HG02970 (cell line): Measurements from ENCODE around the gene PELI2.
"Not testable (repeated sequence)": the region's sequence is repeated elsewhere in the genome, so short reads cannot be mapped to it uniquely, and the experiment has no call there.

Experiments used
- ATAC-seq: cut with Tn5 transposase; IDR thresholded peaks from one replicate; pipeline ENCODE4 v1.9.1; 2021; ENCODE audit warnings: mild to moderate bottlenecking, moderate library complexity, moderate number of reproducible peaks; ENCODE audit not compliant: unreplicated experiment, low FRiP score

Gene PELI2

DNA sequence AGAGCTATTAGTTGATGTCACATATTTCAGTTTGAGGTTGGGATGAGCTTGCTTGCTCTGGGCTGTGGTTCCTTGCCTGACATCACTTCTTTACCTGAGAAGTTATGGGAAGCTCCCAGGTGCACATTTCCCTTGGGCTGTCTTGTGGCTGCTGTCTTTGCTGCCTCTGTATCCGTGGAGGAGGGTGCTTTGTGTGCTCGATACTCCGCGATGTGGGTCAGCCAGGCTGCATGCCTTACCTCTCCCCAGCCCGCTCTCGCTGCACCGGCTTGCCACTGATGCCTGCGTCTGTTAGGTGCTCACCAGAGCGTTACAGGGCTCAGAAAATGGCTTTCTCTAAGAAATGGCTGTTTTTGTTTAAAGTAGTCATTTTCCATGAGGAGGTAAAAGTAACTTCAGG, 19.6 kb downstream of the PELI2 start:
- ATAC-seq = no peak

DNA sequence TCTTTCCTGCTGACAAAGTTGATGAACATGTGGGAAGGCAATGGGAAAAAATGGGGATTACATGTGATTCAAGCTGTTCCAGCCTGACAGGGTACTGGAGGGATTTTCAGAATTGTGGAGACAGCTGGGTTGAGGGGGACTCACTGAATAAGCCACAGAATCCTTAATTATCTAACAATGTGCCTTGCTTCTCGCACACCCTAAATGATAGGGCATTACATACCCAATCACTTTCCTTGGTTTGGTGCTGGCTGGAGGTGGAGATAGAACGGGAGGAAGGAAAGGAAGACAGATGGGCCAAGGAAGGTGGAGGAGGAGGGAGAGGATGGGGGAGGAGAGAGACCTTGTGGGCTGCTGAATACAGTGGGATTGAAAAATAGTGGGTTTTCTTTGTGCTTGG, 20.7 kb downstream of the PELI2 start:
- ATAC-seq = no peak

DNA sequence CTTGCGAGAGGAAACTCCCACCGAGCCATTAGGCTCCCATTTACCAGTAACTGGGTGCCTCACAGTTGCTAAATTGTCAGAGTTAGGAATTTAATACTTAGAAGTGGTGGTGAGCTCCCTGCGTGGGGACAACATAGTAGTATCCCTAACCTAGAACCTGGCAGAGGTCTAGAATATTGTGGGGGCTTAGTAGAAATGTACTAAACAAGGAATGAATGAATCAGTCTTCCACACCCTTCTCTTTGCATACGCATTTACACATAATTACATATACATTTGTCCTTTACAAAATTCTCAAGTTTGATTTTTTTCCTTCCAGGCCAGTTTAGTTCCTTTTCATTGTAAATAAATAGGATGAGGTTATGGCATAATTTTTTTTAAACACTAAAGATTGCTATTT, 24.1 kb downstream of the PELI2 start:
- no peak for ATAC-seq

DNA sequence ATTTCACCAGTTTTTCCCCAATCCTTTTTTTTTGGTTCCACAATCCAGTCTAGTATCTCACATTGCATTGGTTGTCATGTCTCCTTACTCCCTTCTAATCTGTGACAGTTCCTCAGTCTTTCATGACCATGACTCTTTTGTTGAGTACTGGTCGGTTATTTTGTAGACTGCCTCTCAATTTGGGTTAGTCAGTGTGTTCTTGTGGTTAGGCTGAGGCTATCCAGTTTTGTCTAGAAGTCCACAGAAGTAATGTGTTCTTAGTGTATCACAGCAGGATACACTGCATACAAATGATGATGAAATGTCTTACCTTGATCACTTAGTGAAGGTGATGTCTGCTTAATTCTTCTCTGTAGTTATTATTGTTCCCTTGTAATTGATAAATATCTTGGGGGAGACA, 24.8 kb downstream of the PELI2 start:
- no peak for ATAC-seq

DNA sequence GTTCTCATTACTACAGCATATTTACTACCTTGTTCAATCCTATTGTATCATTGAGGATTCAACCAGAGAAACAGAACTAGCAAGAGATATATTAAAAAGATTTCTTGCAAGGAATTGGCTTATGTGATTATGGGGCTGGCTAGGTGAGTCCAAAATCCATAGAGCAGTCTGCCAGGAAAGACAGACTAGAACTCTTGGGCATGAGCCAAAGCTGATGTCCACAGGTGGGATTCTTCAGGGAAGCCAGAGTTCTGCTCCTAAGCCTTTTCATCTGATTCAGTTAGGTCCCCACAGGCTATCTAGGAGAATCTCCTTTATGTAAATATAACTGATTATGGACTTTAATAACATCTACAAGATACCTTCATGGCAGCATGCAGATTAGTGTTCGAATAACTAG, 26.0 kb downstream of the PELI2 start:
- ATAC-seq = no peak

DNA sequence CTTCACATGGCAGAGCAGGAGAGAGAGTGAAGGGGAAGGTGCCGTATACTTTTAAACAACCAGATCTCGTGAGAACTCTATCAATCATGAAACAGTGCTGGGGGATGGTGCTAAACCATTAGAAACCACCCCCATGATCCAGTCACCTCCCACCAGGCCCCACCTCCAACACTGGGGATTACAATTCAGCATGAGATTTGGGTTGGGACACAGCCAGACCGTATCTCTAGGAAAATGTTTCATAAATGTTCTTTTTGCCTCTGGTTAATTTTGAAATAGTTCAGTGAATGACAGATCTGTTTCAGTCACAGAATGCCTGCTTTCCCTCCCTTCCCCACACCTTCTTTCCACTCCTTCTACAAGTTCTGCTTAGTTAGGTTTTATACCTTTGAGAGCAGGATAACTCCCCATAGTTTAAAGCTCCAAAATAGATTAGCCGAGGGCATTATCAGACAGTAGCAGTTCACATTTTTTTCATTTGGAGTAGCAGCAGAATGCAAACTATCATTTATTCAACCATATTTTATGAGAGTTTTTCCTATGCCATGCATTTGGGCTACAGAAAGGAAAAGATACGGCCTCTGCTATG, 27.1 kb downstream of the PELI2 start:
- no peak for ATAC-seq

DNA sequence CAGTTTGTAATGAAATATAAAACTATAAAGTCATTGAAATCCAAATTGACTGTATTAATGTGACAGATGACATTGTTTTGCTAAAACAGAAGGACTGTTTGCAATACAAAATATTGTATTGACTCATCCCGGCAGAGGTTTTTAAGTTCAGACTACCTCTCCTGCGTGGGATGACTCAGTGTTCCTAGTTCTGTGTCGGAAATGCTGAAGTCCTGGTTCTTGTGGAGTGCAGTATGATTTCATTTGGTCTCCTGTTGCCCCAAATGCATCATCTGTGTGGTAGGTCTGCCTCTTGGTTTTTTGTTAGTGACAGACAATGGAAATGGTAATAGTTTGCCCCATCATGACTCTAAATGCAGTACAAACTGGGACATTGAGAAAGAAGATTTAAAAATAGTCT, 27.8 kb downstream of the PELI2 start:
- ATAC-seq = no peak

DNA sequence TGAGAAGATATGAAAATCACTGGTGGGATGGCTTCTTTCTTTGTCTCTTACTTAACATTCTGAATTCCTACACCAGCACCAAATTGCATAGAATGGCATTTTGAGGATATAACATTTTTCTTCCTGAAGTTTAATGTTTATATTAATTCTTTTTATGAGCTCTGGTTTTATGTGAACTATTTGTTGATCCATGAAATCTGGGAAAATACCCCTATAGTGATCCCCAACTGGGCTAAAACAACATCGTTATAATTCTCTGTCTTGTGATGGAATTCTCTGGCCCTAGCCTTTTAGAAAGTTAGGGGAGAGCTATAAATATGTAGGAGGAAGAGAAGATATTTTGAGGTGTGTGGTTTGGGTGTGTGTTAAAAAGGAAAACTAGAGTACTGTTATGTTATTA, 29.2 kb downstream of the PELI2 start:
- no peak for ATAC-seq

DNA sequence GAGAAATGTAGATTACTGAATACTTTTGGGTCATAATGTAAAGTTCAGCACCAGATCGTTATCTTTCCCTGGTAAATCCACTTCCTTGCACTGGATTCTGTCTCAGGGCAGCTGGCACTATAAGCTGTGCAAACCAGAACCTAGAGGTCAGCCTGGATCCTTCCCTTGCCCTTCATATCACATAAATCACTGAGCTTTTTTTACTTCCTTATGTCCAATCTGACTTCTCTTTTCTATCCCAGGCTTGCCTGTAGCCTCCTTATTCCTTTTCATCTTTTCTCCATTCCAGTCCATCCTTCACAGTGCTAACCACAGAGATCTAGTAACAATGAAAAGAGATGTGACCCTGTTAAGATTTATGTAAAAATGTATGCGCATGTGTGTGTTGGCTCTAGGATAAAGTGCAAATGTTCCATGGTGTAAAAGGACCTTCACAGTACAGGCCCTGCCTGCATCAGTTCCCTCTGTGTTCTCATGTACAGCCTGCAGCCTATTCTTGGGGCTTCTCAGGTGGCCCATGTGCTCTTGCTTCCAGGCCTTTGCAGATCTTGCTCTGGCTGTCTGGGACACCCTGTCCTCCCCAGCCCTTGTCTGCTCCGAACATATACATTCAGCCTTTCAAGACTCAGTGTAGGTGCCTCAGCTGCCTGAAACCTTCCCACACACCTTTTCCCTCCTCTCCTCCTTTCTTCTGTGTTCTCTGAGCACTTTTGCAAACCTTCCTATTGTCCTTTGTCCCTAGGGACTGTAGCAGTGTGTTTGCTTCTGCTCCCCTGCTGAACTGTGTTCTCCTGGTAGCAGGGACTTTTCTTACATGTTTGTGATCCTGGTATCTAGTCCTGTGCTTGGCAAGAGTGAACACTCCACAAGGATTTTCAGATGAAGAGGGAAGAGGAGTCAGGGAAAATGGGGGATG, 30.0 kb downstream of the PELI2 start:
- no peak for ATAC-seq

DNA sequence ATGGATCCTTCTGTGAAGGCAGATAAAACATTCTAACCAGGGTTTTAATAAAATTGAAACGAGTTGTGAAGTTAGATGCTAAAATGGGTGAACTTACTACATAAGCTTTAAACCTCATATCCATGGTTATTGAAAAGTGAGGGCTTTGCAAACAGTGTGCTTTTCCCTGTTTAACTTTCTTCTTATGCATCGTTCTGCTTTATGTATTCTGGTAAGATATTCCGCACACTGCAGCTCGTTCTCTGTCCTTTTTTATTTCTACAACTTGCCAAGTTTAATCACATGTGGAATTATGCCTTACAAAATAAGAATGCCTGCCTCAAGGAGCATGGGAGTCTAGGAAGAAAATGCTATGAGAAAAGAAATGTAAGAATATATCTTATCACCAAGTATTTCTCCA, 30.9 kb downstream of the PELI2 start:
- no peak for ATAC-seq

DNA sequence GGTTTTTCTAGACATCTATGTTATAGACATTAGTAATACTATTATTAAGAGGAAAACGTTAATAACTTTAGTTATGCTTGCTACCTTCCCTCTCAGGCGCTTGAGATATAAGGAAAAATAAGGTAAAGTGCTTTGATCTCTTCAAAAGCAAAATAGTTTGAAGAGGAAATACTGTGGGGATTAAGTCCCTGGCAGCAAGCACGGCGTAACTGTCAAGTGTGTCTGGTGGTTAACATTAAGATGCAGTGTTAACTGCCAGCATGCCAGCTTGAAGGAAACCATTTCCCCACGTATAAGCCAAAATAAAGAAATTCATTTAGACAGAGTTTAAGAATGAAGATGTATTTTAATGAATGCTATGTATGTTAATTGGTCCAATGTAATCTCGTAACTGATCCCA, 31.8 kb downstream of the PELI2 start:
- no peak for ATAC-seq

DNA sequence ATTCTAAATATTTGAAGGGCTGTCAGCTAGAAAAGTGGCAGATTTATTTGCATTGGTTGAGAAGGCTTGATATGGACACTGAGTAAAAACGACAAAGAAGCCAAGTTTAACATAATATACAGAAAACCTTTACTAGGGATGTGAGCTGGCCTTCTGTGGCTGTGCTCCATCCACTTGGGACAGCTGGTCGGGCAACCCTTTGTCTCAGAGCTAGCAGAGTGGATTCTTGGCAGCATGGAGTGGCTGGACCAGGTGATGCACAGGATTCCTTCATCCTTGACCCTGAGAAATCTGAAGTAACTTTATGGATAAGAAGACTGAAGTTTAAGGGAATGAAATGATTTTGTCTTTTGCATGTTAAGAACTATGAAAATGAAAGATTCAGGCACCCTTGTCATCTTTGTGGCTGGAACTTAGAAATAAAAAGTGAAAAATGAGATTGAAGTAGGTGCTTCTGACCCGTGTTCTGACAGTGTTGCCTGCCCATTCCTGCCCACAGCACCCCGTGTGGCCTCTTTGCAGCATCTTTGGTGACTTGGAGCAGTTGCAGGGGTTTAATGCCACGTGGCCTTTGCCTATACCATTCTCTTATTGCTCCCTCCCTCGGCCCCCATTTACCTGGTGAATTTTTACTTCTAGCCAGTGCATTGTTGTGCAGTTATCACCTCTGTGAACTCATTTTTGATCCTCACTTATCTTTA, 32.6 kb downstream of the PELI2 start:
- ATAC-seq = no peak

DNA sequence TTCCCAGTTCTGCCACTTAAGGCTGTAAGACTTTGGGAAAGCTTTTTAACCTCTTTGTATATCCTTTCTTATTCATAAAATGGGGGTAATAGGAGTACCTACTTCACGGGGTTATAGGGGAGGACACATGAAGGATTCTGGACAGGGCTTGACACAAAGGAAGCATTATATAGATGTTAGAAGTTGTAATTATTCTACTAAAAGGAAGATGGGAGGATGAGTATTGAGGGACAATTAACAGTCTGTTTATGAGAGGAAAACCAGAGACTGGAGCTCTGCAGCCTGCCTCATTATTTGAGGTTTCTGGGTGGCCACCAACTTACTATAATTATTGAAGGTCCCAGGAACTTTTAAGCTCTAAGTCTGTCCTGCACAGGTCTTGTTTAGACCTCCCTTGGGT, 34.0 kb downstream of the PELI2 start:
- no peak for ATAC-seq

DNA sequence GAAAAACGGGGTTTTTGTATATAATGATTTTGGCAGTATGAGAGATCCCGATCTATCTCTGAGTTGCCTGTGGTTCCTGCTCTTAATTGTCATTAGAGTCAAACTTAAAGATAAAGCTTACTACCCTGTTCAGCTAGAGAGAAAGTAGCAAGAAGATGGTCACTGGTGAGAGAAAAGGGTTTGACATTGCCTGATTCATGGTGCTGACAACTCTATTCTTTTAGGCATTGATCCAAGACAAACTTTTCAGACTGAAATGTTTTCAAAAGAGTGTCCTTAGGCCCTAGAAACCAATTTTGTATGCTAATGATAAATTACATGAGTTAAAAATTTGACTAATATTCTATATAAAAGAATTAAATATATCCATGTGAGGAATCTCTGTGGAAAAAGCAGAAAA, 35.1 kb downstream of the PELI2 start:
- no peak for ATAC-seq

DNA sequence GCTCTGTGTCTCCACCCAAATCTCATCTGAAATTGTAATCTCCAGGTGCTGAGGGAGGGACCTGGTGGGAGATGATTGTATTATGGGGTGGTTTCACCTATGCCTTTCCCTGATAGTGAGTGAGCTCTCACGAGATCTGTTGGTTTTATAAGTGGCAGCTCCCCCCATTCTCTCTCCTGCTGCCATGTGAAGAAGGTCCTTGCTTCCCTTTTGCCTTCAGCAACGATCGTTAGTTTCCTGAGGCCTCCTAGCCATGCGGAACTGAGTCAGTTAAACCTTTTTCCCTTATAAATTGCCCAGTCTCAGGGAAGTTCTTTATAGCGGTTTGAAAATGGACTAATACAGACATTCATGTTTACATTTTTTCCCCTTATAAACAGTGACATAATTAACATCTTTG, 36.1 kb downstream of the PELI2 start:
- no peak for ATAC-seq

DNA sequence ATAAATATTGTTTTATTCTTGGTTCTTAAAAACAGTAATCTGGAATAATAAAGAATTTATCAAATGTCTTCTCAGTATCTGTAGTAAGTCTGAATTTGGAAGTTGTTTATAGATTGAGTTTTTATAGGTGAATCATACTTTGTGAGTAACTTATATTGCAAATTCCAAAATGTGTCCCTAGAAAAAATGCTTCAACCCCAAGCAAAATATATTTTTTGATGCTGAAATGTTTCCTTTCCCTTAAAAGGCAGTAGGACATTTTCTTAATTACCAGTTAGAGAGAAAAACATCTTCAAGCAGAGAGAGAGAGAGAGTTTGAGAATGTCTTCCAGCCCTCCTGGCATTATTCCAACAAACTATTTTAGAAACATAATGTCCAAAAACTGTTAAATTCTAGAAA, 37.9 kb downstream of the PELI2 start:
- no peak for ATAC-seq

DNA sequence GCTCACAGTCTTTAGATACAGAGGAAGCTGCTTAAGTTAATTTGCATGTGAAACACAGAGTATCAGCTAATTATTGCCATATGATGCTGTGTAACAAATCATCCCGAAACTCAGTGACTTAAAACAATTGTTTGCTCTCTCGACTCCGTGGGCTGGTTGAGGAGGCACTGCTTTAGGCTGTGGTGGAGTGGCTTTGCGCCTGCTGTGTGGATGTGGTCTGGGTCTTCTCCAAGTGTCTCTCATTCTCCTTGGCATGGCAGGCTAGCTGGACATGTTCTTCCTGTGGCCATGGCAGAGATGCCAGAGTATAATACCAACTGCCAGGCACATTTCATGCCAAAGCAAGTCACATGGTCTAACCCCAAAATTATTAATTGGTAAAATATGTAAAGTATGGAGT, 40.9 kb downstream of the PELI2 start:
- ATAC-seq = no peak

DNA sequence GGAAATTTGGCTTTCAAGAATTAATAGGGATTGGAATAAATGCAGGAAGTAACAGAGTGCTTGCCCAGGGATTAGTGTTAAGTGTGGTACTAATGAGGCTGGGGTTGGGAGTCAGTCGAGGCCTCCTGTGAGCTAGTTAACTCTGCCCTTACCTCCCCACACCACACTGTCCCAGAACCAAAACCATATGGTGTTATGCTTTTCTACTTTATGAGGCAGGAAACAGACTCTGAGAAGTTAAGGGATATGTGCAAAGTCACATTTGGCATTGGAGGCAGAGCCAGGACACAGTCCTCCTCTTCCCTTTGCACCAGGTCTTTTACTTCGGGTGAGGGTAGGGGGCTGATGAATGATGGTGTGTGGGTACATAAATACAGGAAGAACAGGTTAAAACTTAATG, 41.9 kb downstream of the PELI2 start:
- no peak for ATAC-seq

DNA sequence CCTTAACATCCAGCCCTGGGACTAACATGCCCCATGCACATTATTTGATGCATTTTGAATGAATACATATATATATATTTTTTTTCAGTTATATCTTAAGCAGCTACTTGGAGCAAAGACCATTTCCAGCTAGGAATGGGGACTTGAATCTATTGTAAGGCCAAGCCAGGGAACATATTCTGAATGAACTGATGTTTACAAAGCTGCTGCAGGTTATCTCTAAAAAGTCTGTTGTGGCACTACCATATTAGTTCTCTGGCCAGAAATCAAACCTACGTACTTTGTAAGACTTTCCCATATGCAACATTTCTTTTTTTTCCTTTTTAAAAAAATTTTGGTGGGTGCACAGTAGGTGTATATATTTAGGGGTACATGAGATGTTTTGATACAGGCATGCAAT, 43.4 kb downstream of the PELI2 start:
- no peak for ATAC-seq

DNA sequence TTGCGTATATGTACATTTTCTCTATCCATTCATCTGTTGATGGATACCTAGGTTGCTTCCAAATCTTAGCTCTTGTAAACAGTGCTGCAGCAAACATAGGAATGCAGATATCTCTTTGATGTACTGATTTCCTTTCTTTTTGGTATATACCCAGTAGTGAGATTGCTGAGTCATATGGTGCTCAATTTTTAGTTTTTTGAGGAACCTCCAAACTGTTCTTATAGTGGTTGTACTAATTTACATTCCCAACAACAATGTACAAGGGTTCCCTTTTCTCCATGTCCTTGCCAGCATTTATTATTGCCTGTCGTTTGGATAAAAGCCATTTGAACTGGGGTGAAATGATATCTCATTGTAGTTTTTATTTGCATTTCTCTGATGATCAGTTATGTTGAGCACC, 44.3 kb downstream of the PELI2 start:
- ATAC-seq = no peak

DNA sequence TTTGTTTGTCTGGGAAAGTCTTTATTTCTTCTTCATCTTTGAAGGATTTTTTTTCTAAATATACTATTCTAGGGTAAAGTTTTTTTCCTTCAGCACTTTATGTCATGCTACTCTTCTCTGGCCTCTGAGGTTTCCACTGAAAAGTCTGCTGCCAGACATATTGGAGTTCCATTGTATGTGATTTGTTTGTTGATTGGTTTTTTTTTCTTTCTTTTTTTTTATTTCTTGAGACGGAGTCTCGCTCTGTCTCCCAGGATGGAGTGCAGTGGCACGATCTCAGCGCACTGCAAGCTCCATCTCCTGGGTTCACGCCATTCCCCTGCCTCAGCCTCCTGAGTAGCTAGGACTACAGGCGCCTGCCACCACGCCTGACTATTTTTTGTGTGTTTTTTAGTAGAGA, 48.4 kb downstream of the PELI2 start:
- ATAC-seq = not testable (repeated sequence)
